Suprapubic skin (tissue), 4 donors: ENCODE results near the gene F2. TPM values are rescaled to one million over a fixed set of nuclear protein-coding genes. Genes with fewer than 3 reads are reported as not detected.

ENCODE experiments used
- DNase-seq, 2 donors: peaks; one replicate each; pipeline ENCODE4 v3.0.0-alpha.2; 2019; ENCODE audit warnings: low spot score in 2 of 2
- H3K27ac ChIP-seq: fragments of 200-600 bp; sonication (generic); one replicate; pipeline ENCODE4 v1.5.1; 2019
- H3K27me3 ChIP-seq: fragments of 200-600 bp; sonication (generic); one replicate; pipeline ENCODE4 v1.5.1; 2019
- H3K36me3 ChIP-seq: fragments of 200-600 bp; sonication (generic); one replicate; pipeline ENCODE4 v1.5.1; 2019
- H3K4me1 ChIP-seq: fragments of 200-600 bp; sonication (generic); one replicate; pipeline ENCODE4 v1.5.1; 2019
- H3K4me3 ChIP-seq: fragments of 200-600 bp; sonication (generic); one replicate; pipeline ENCODE4 v1.5.1; 2019; ENCODE audit warnings: mild to moderate bottlenecking
- H3K9me3 ChIP-seq: fragments of 200-600 bp; sonication (generic); one replicate; pipeline ENCODE4 v1.5.1; 2019
- EP300 ChIP-seq: sonication (generic); formaldehyde crosslinking; IDR thresholded peaks from one replicate; pipeline ENCODE4 v1.6.1; 2017; ENCODE audit warnings: antibody characterized with exemption
- POLR2A ChIP-seq, 2 donors: fragments of 450-650 bp; IDR thresholded peaks; one replicate each; pipeline ENCODE4 v1.6.1; 2017; ENCODE audit warnings: antibody characterized with exemption in 2 of 2, mild to moderate bottlenecking in 2 of 2, moderate library complexity in 2 of 2
- POLR2AphosphoS5 ChIP-seq, 3 donors: sonication (generic); formaldehyde crosslinking; IDR thresholded peaks; one replicate each; pipeline ENCODE4 v1.6.1; 2017; ENCODE audit warnings: antibody characterized with exemption in 3 of 3
- WGBS: methylation state at CpG from one replicate; pipeline ENCODE4 v1.1.5; 2018; 5-methylcytosine and 5-hydroxymethylcytosine counted together
- total RNA-seq, 4 donors: library from RNA; depleted of rRNA; stranded (reverse); fragments of >200 nt; gene quantifications; one replicate each; pipeline ENCODE4 v1.1.0, GENCODE V29; 2016
- TF ChIP-seq, protein P1 (sequence below), 2 donors: fragments of 200-600 bp in 1 of 2; fragments of 450-650 bp in 1 of 2; sonication (generic) in 1 of 2; IDR thresholded peaks; one replicate each; pipeline ENCODE4 v1.5.1; 2016 to 2019; ENCODE audit warnings: antibody characterized with exemption in 2 of 2, mild to moderate bottlenecking in 1 of 2, moderate library complexity in 1 of 2

Gene F2
- total RNA-seq, 4 donors from 2014 or later, result 1.6 TPM; not detected in 3

DNA sequence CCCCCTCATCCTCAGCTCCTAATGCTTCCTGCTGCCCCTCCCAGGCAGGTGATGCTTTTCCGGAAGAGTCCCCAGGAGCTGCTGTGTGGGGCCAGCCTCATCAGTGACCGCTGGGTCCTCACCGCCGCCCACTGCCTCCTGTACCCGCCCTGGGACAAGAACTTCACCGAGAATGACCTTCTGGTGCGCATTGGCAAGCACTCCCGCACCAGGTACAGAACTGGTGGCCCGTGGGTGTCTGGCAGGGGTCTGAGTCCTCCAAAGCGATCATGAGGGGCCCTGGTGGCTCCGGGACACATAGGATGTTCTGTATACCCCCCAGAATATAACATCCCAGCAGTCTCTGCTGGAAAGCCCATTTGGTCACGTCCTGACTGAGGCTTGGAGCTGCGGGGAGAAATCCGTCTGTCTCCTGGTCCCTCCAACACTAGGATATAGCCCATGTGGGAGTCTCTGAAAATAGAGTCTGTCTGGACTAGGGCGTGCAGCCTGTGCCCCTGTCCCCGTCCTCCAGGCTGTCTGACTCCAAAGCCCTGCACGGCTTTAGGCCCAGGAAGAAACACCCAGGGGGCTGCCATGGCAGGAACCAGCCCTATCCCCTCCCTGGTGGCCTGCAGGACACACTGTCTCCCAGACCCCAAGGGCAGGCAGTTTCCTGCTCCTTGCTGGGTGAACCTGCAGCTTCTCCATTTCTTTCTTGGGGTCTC is 9.1 kb downstream of the F2 start:
- no peak for DNase-seq
- Histone ChIP-seq H3K9me3 (no peaks in the 10 kb centered on the region), H3K27ac (no peak overlapping the region), H3K36me3 (no peaks in the 10 kb centered on the region), H3K4me1 (no peaks in the 10 kb centered on the region), H3K4me3 (no peak overlapping the region), H3K27me3 (no peaks in the 10 kb centered on the region)
- TF ChIP-seq POLR2A (IDR thresholded peaks at IDR 0.05), result no peak
- no peak for TF ChIP-seq POLR2AphosphoS5 (IDR thresholded peaks at IDR 0.05)
- TF ChIP-seq EP300, result no peak
- TF ChIP-seq, protein P1, sequence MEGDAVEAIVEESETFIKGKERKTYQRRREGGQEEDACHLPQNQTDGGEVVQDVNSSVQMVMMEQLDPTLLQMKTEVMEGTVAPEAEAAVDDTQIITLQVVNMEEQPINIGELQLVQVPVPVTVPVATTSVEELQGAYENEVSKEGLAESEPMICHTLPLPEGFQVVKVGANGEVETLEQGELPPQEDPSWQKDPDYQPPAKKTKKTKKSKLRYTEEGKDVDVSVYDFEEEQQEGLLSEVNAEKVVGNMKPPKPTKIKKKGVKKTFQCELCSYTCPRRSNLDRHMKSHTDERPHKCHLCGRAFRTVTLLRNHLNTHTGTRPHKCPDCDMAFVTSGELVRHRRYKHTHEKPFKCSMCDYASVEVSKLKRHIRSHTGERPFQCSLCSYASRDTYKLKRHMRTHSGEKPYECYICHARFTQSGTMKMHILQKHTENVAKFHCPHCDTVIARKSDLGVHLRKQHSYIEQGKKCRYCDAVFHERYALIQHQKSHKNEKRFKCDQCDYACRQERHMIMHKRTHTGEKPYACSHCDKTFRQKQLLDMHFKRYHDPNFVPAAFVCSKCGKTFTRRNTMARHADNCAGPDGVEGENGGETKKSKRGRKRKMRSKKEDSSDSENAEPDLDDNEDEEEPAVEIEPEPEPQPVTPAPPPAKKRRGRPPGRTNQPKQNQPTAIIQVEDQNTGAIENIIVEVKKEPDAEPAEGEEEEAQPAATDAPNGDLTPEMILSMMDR (IDR thresholded peaks at IDR 0.05), result no peak
- 87% methylated on average over 17 of the region's 17 CpGs for WGBS

DNA sequence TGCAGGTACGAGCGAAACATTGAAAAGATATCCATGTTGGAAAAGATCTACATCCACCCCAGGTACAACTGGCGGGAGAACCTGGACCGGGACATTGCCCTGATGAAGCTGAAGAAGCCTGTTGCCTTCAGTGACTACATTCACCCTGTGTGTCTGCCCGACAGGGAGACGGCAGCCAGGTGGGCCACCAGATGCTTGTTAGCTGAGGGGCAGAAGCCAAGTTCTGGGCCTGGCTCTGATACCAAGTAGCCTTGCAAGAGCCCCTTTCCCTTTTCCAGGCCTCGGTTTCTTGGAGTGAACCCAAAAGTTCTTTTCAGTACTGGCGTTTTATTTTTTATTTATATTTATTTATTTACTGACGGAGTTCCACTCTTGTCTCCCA is 9.6 kb downstream of the F2 start:
- WGBS, result 85% methylated on average over 9 of the region's 9 CpGs

DNA sequence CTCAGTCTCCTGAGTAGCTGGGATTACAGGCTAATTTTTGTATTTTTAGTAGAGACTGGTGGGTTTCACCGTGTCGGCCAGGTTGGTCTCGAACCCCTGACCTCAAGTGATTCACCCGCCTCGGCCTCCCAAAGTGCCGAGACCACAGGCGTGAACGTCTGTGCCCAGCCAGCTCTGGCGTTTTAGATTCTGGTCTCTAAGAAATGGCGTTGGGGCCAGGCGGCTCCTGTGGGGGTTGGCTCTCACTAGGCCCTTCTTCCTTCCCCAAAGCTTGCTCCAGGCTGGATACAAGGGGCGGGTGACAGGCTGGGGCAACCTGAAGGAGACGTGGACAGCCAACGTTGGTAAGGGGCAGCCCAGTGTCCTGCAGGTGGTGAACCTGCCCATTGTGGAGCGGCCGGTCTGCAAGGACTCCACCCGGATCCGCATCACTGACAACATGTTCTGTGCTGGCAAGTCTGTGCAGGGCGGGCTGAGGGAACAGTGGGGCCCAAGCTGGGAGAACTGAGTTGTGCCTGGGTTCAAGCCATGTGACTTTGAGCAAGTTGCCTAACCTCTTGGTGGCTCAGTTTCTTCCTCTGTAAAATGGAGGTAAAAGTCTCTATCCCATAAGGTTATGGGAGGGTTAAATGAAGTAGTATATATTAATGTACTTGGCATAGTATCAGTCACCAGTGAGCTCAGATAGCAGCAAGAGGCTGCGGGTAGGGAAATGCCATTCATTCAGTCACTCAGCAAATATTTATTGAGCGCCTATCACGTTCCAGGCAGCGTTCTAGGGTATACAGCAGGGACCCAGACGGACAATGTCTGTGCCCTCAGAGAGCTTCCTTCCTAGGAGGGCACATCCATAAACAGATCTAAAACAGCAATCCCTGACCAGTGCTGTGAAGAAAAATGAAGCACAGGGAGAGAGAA is 10.4 kb downstream of the F2 start:
- Histone ChIP-seq H3K27ac (no peak overlapping the region), H3K4me3 (no peak overlapping the region), H3K9me3 (no peaks in the 10 kb centered on the region), H3K36me3 (no peaks in the 10 kb centered on the region), H3K27me3 (no peaks in the 10 kb centered on the region), H3K4me1 (no peaks in the 10 kb centered on the region)
- no peak for DNase-seq
- TF ChIP-seq, protein P1 (IDR thresholded peaks at IDR 0.05), result no peak
- TF ChIP-seq POLR2AphosphoS5 (IDR thresholded peaks at IDR 0.05) (no peak), EP300 (no peak), POLR2A (IDR thresholded peaks at IDR 0.05) (no peak)
- 81% methylated on average over 22 of the region's 24 CpGs for WGBS

More for the DNA sequence above, 9.6 kb downstream of the F2 start:
- Histone ChIP-seq H3K27me3 (no peaks in the 10 kb centered on the region), H3K36me3 (no peaks in the 10 kb centered on the region), H3K27ac (no peak overlapping the region), H3K4me3 (no peak overlapping the region), H3K9me3 (no peaks in the 10 kb centered on the region), H3K4me1 (no peaks in the 10 kb centered on the region)
- no peak for DNase-seq
- TF ChIP-seq, protein P1 (IDR thresholded peaks at IDR 0.05), result no peak
- no peak for TF ChIP-seq POLR2AphosphoS5 (IDR thresholded peaks at IDR 0.05)
- no peak for TF ChIP-seq EP300

DNA sequence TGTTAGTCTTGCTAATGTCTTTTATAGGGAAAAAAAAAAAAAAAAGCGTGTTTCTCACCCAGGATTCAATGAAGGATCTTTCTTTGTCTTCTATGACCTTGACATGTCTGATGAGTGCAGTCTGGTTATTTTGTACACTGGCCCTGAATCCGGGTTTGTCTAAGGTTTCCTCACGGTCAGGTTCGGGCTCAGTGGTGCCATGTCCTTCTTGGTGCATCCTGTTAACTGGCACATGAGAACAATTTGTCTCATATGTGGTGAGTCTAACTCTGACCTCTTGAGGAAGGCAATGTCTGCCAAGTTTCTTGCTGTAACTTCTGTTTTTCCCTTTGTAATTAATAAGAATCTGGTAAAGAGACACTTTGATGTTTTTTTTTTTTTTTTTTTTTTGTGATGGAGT is 12.5 kb downstream of the F2 start:
- Histone ChIP-seq H3K36me3 (no peaks in the 10 kb centered on the region), H3K4me1 (no peaks in the 10 kb centered on the region), H3K27me3 (no peaks in the 10 kb centered on the region), H3K4me3 (no peak overlapping the region), H3K27ac (no peak overlapping the region), H3K9me3 (no peaks in the 10 kb centered on the region)
- no peak for DNase-seq
- TF ChIP-seq, protein P1 (IDR thresholded peaks at IDR 0.05), result no peak
- TF ChIP-seq POLR2A (IDR thresholded peaks at IDR 0.05) (no peak), POLR2AphosphoS5 (IDR thresholded peaks at IDR 0.05) (no peak), EP300 (no peak)
- 88% methylated on average over 4 of the region's 4 CpGs for WGBS

DNA sequence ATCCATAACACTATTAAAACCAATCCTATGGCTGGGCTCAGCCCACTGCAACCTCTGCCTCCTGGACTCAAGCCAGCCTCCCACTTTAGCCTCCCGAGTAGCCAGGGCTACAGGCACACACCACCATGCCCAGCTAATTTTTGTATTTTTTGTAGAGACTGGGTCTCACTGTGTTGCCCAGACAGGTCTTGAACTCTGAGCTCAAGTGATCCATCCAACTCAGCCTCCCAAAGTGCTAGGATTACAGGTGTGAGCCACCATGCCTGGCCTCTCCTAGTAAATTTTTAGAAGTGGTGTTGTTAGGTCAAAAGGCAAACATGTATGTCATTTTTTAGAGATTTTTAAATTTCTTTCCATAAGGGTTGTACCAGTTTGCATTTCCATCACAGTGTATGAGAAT is 14.2 kb downstream of the F2 start:
- Histone ChIP-seq H3K27me3 (no peaks in the 10 kb centered on the region), H3K4me3 (no peak overlapping the region), H3K9me3 (no peaks in the 10 kb centered on the region), H3K27ac (no peak overlapping the region), H3K4me1 (no peaks in the 10 kb centered on the region), H3K36me3 (no peaks in the 10 kb centered on the region)
- DNase-seq, result no peak
- no peak for TF ChIP-seq POLR2A (IDR thresholded peaks at IDR 0.05)
- TF ChIP-seq, protein P1 (IDR thresholded peaks at IDR 0.05), result no peak
- no peak for TF ChIP-seq POLR2AphosphoS5 (IDR thresholded peaks at IDR 0.05)
- no peak for TF ChIP-seq EP300
- 84% methylated on average over 1 of the region's 1 CpG for WGBS
